H1 (cell line): ENCODE results near the gene RBP3. TPM values are rescaled to one million over a fixed set of nuclear protein-coding genes. Genes with fewer than 3 reads are reported as not detected.

Source experiments
- CTCF ChIA-PET: fragments of 300-600 bp; sonication (Branson Sonifier 250); formaldehyde crosslinking; loops from one replicate; lab custom pipeline; 2021; ENCODE audit not compliant: partially characterized antibody; lab: Charles Lee
- POLR2A ChIA-PET: fragments of 300-600 bp; sonication (Branson Sonifier 250); formaldehyde crosslinking; loops from one replicate; lab custom pipeline; 2021; ENCODE audit warnings: inconsistent platforms; ENCODE audit not compliant: partially characterized antibody; lab: Charles Lee
- DNase-seq, 2 experiments: peaks; one replicate each; pipeline versions ENCODE4 v3.0.0 to v3.0.0-alpha.2; 2010 to 2022; ENCODE audit warnings: low spot score in 2 of 2, low read depth in 1 of 2, mixed read lengths in 1 of 2
- FAIRE-seq: peaks from 2 replicates; lab custom pipeline; 2011; peaks lifted over from hg19 to GRCh38; lab: Jason Lieb, UNC
- H2AFZ ChIP-seq: 2 replicates; pipeline ENCODE4 v1.8.1; 2012; ENCODE audit warnings: low read length, inconsistent platforms
- H2AK5ac ChIP-seq: 2 replicates; pipeline ENCODE4 v1.6.1; 2013; ENCODE audit warnings: low read depth, low read length
- H2BK120ac ChIP-seq: replicated peaks from 2 replicates; pipeline ENCODE3; 2013; ENCODE audit warnings: low read depth, low read length, inconsistent platforms
- H2BK12ac ChIP-seq: 2 replicates; pipeline ENCODE4 v1.6.1; 2013; ENCODE audit warnings: low read depth, low read length
- H2BK15ac ChIP-seq: 2 replicates; pipeline ENCODE4 v1.6.1; 2013; ENCODE audit warnings: low read length
- H2BK20ac ChIP-seq: 2 replicates; pipeline ENCODE4 v1.6.1; 2013; ENCODE audit warnings: low read length
- H2BK5ac ChIP-seq: 2 replicates; pipeline ENCODE4 v1.6.1; 2013; ENCODE audit warnings: low read depth, low read length
- H3K14ac ChIP-seq: 2 replicates; pipeline ENCODE4 v1.6.1; 2013; ENCODE audit warnings: inconsistent platforms; ENCODE audit not compliant: insufficient read length
- H3K18ac ChIP-seq: 2 replicates; pipeline ENCODE4 v1.6.1; 2013; ENCODE audit warnings: low read length; ENCODE audit errors: extremely low read depth
- H3K23ac ChIP-seq: 2 replicates; pipeline ENCODE4 v1.6.1; 2013; ENCODE audit warnings: inconsistent platforms; ENCODE audit not compliant: insufficient read length
- H3K23me2 ChIP-seq: 2 replicates; pipeline ENCODE4 v1.6.1; 2013; ENCODE audit warnings: low read depth, low read length
- H3K27ac ChIP-seq: 2 replicates; pipeline ENCODE4 v1.6.1; 2011; ENCODE audit warnings: low read depth, low read length, inconsistent platforms
- H3K27me3 ChIP-seq, 4 experiments: replicated peaks in 1 of 4; 1 replicate in 1 of 4; 2 replicates in 3 of 4; pipeline versions ENCODE4 v1.6.1 to v1.8.1; 2011 to 2013; ENCODE audit warnings: low read length in 3 of 4, mild to moderate bottlenecking in 3 of 4, inconsistent platforms in 2 of 4, mixed read lengths in 2 of 4, moderate library complexity in 1 of 4; ENCODE audit not compliant: control insufficient read depth in 3 of 4, insufficient read depth in 3 of 4; ENCODE audit errors: extremely low read depth in 1 of 4
- H3K36me3 ChIP-seq, 4 experiments: 2 replicates each; pipeline versions ENCODE4 v1.6.1 to v1.8.1; 2011 to 2013; ENCODE audit warnings: mild to moderate bottlenecking in 4 of 4, low read length in 3 of 4, moderate library complexity in 2 of 4, control low read depth in 1 of 4, inconsistent platforms in 1 of 4; ENCODE audit not compliant: insufficient read depth in 4 of 4, control insufficient read depth in 2 of 4
- H3K4ac ChIP-seq: replicated peaks from 2 replicates; pipeline ENCODE3; 2013; ENCODE audit warnings: low read length, low read depth, mixed read lengths, inconsistent platforms; ENCODE audit not compliant: insufficient read length
- H3K4me1 ChIP-seq, 4 experiments: replicated peaks in 1 of 4; 1 replicate in 1 of 4; 2 replicates in 3 of 4; pipeline versions ENCODE4 v1.6.1 to v1.8.1; 2011 to 2013; ENCODE audit warnings: low read length in 3 of 4, inconsistent platforms in 2 of 4, mixed read lengths in 1 of 4; ENCODE audit not compliant: insufficient read depth in 4 of 4, control insufficient read depth in 3 of 4
- H3K4me2 ChIP-seq, 2 experiments: 2 replicates each; pipeline versions ENCODE4 v1.6.1 to v1.8.1; 2011 to 2013; ENCODE audit warnings: low read depth in 2 of 2, low read length in 2 of 2, control low read depth in 1 of 2, inconsistent platforms in 1 of 2, mild to moderate bottlenecking in 1 of 2; ENCODE audit not compliant: insufficient read depth in 1 of 2
- H3K4me3 ChIP-seq, 4 experiments: fragments of 200-600, 300-600 bp in 1 of 4; sonication (generic), shearing (Covaris generic), sonication (Bioruptor Twin) in 1 of 4; 2 replicates each; pipeline versions ENCODE4 v1.5.1 to v1.8.1; 2011 to 2016; ENCODE audit warnings: low read length in 4 of 4, low read depth in 3 of 4, control low read depth in 2 of 4, inconsistent platforms in 2 of 4, mild to moderate bottlenecking in 2 of 4, mixed read lengths in 1 of 4, moderate library complexity in 1 of 4; ENCODE audit not compliant: insufficient read depth in 2 of 4; ENCODE audit errors: extremely low read depth in 1 of 4
- H3K56ac ChIP-seq: replicated peaks from 2 replicates; pipeline ENCODE3; 2013; ENCODE audit warnings: low read depth, mild to moderate bottlenecking, mixed read lengths, low read length, inconsistent platforms; ENCODE audit not compliant: insufficient read length
- H3K79me1 ChIP-seq: 2 replicates; pipeline ENCODE4 v1.6.1; 2013; ENCODE audit warnings: low read depth, low read length, control low read depth
- H3K79me2 ChIP-seq, 2 experiments: 2 replicates each; pipeline versions ENCODE4 v1.6.1 to v1.8.1; 2012 to 2013; ENCODE audit warnings: low read length in 2 of 2, mild to moderate bottlenecking in 2 of 2, inconsistent platforms in 1 of 2; ENCODE audit not compliant: insufficient read depth in 2 of 2, control insufficient read depth in 1 of 2
- H3K9ac ChIP-seq, 4 experiments: replicated peaks in 1 of 4; 1 replicate in 1 of 4; 2 replicates in 3 of 4; pipeline versions ENCODE4 v1.6.1 to v1.8.1; 2011 to 2013; ENCODE audit warnings: low read depth in 3 of 4, low read length in 3 of 4, control low read depth in 2 of 4, mild to moderate bottlenecking in 2 of 4, moderate library complexity in 2 of 4, inconsistent platforms in 1 of 4; ENCODE audit errors: extremely low read depth in 1 of 4
- H3K9me3 ChIP-seq, 2 experiments: 2 replicates each; pipeline versions ENCODE4 v1.6.1 to v1.8.1; 2012 to 2013; ENCODE audit warnings: mild to moderate bottlenecking in 2 of 2, moderate library complexity in 2 of 2, control low read depth in 1 of 2, inconsistent platforms in 1 of 2, low read depth in 1 of 2, low read length in 1 of 2, mixed read lengths in 1 of 2; ENCODE audit not compliant: insufficient read depth in 2 of 2
- H4K20me1 ChIP-seq, 2 experiments: replicated peaks in 1 of 2; 2 replicates each; pipeline versions ENCODE3 to v1.8.1; 2011 to 2013; ENCODE audit warnings: inconsistent platforms in 2 of 2, low read length in 2 of 2, mild to moderate bottlenecking in 1 of 2; ENCODE audit not compliant: insufficient read depth in 2 of 2, control insufficient read depth in 1 of 2
- H4K5ac ChIP-seq: 2 replicates; pipeline ENCODE4 v1.6.1; 2013; ENCODE audit warnings: low read length, low read depth, mixed read lengths, inconsistent platforms; ENCODE audit not compliant: insufficient read length
- H4K8ac ChIP-seq: 2 replicates; pipeline ENCODE4 v1.8.0; 2013; ENCODE audit warnings: mild to moderate bottlenecking, moderate library complexity, low read length, inconsistent platforms; ENCODE audit not compliant: insufficient read depth; ENCODE audit errors: extremely low read depth
- H4K91ac ChIP-seq: replicated peaks from 2 replicates; pipeline ENCODE3; 2013; ENCODE audit warnings: low read length, mixed read lengths, inconsistent platforms; ENCODE audit not compliant: insufficient read length
- ASH2L ChIP-seq: fragments of 200-600, 300-600 bp; sonication (generic); IDR thresholded peaks from one replicate; pipeline ENCODE4 v1.7.1; 2017; ENCODE audit warnings: low read length
- CTBP2 ChIP-seq: IDR thresholded peaks from 2 replicates; pipeline ENCODE4 v1.7.0; 2011; ENCODE audit warnings: borderline replicate concordance, mild to moderate bottlenecking, moderate library complexity, mixed read lengths, low read length; ENCODE audit not compliant: insufficient read depth, insufficient read length
- JUND ChIP-seq: IDR thresholded peaks from 2 replicates; pipeline ENCODE4 v1.6.1; 2011; ENCODE audit warnings: mild to moderate bottlenecking, improper control_type of control experiment, low read length
- KDM1A ChIP-seq: fragments of 200-600, 300-600 bp; sonication (generic); IDR thresholded peaks from 2 replicates; pipeline ENCODE4 v1.7.1; 2016; ENCODE audit warnings: mild to moderate bottlenecking, low read length, borderline replicate concordance
- KDM5A ChIP-seq: fragments of 200-600 bp; IDR thresholded peaks from 2 replicates; pipeline ENCODE4 v1.7.1; 2012; ENCODE audit warnings: mild to moderate bottlenecking, low read length, inconsistent platforms, mixed read lengths
- POLR2A ChIP-seq, 2 experiments: IDR thresholded peaks; 1 replicate in 1 of 2; 2 replicates in 1 of 2; pipeline ENCODE4 v1.6.1; 2011; ENCODE audit warnings: low read depth in 2 of 2, low read length in 2 of 2, mild to moderate bottlenecking in 2 of 2; ENCODE audit errors: control extremely low read depth in 1 of 2
- RAD21 ChIP-seq, 2 experiments: IDR thresholded peaks in 1 of 2; conservative IDR thresholded peaks in 1 of 2; 2 replicates each; pipeline ENCODE4 v1.6.1; 2011; ENCODE audit warnings: low read depth in 2 of 2, low read length in 2 of 2, improper control_type of control experiment in 1 of 2, inconsistent platforms in 1 of 2, mild to moderate bottlenecking in 1 of 2, moderate library complexity in 1 of 2
- RXRA ChIP-seq: IDR thresholded peaks from 2 replicates; pipeline ENCODE4 v1.6.1; 2011; ENCODE audit warnings: low read depth, mild to moderate bottlenecking, low read length, moderate library complexity; ENCODE audit not compliant: insufficient read depth
- SIRT6 ChIP-seq: IDR thresholded peaks from one replicate; pipeline ENCODE4 v1.7.1; 2012; ENCODE audit warnings: low read length, inconsistent platforms
- SRF ChIP-seq: IDR thresholded peaks from 2 replicates; pipeline ENCODE4 v1.6.1; 2011; ENCODE audit warnings: mild to moderate bottlenecking, low read depth, low read length, moderate library complexity
- TAF1 ChIP-seq: IDR thresholded peaks from 2 replicates; pipeline ENCODE4 v1.6.1; 2011; ENCODE audit warnings: mild to moderate bottlenecking, low read depth, low read length
- TCF12 ChIP-seq: IDR thresholded peaks from 2 replicates; pipeline ENCODE4 v1.6.1; 2011; ENCODE audit warnings: low read depth, mild to moderate bottlenecking, low read length
- WGBS, 2 experiments: shearing (Covaris generic) in 1 of 2; methylation state at CpG; one replicate each; pipeline versions ENCODE4 v1.1.6 to v1.1.7; 2013 to 2015; ENCODE audit warnings: low lambda C conversion rate in 2 of 2, mixed read lengths in 2 of 2, inconsistent platforms in 1 of 2, low coverage in 1 of 2, missing lambda C conversion rate in 1 of 2; ENCODE audit not compliant: insufficient replicate concordance in 2 of 2, insufficient coverage in 1 of 2, insufficient read length in 1 of 2; ENCODE audit errors: extremely low coverage in 1 of 2, missing lambda C conversion rate in 1 of 2; 5-methylcytosine and 5-hydroxymethylcytosine counted together
- polyA plus RNA-seq, 7 experiments: library from polyadenylated mRNA; depleted of rRNA in 3 of 7; stranded (reverse) in 5 of 7; unstranded in 2 of 7; fragments of >200 nt in 5 of 7; fragments of 200-250 nt in 2 of 7; gene quantifications; 1 replicate in 5 of 7; 2 replicates in 1 of 7; 4 replicates in 1 of 7; pipeline versions ENCODE4 v1.2.1 to v1.2.3, GENCODE V29; 2011 to 2013; ENCODE audit warnings: missing spikeins in 2 of 7, mixed read lengths in 2 of 7
- total RNA-seq: library from RNA; stranded (reverse); fragmentation: NEBNext Ultra II Directional; extraction: Animal tissue kit (Norgen Biotek cat#: 25700); gene quantifications from 2 replicates; pipeline ENCODE4 v1.2.1, GENCODE V29; 2021

RBP3 gene
- total and polyA plus RNA-seq, 2 of the 8 experiments (the other 6 are each of a cell fraction or from before 2014, with no cell fraction given): not detected

DNA sequence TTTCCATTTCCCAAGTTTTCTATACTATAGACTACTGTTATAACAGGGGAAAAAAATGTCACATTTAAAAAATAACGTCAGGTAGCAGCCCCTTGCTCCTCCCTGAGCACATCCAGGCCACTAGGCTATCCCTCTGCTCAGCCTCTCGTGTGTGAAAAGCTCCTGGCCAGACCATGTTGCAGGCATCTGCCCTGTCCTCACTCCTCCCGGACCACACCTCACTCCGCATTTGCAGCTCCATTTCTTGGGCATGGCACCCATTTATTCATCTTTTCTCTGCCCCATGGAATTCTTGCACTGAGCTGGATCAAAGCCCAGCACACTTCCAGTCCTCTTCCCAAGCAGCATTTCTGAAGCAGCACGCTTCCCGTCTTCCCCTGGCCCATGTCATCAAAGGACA is 27.4 kb upstream of the RBP3 start:
- FAIRE-seq: no peak
- Histone ChIP-seq H3K9ac (no peak overlapping the region), H2BK5ac (no peak overlapping the region), H3K14ac (no peak overlapping the region), H4K8ac (no peak overlapping the region), H4K20me1 (no peaks in the 10 kb centered on the region), H2AFZ (no peak overlapping the region), H3K18ac (no peak overlapping the region), H2BK20ac (no peak overlapping the region), H3K79me2 (no peaks in the 10 kb centered on the region), H3K4ac (no peak overlapping the region), H3K4me1 (no peaks in the 10 kb centered on the region), H3K9me3 (no peaks in the 10 kb centered on the region), H3K27me3 (no peaks in the 10 kb centered on the region; a peak in 1 of 7 replicates), H2BK15ac (no peak overlapping the region), H3K23ac (no peak overlapping the region), H3K56ac (no peak overlapping the region), H3K79me1 (no peaks in the 10 kb centered on the region), H2BK120ac (no peak overlapping the region), H3K23me2 (no peaks in the 10 kb centered on the region), H2AK5ac (no peak overlapping the region), H3K4me3 (no peak overlapping the region), H4K91ac (no peak overlapping the region), H2BK12ac (no peak overlapping the region), H3K4me2 (no peak overlapping the region), H4K5ac (no peak overlapping the region), H3K27ac (no peak overlapping the region), H3K36me3 (no peaks in the 10 kb centered on the region)
- no peak for TF ChIP-seq TAF1
- TF ChIP-seq SRF: no peak
- TF ChIP-seq KDM5A: no peak
- TF ChIP-seq RXRA: no peak
- TF ChIP-seq CTBP2: no peak
- TF ChIP-seq POLR2A (IDR thresholded peaks at IDR 0.05; ENCODE audit: control extremely low read depth in 1 of 2, low read depth in 2 of 2, low read length in 2 of 2): no peak
- no peak for TF ChIP-seq KDM1A
- TF ChIP-seq SIRT6: no peak
- no peak for TF ChIP-seq TCF12
- no peak for TF ChIP-seq JUND
- no peak for TF ChIP-seq RAD21 (IDR thresholded peaks at IDR 0.05 in 1 of 2, conservative IDR thresholded peaks at IDR 0.05 in 1 of 2; ENCODE audit: low read depth in 2 of 2, low read length in 2 of 2)
- no peak for TF ChIP-seq ASH2L
- CTCF ChIA-PET: interaction anchor here (1.0 to 4.6 kb wide), 3 partner anchors 9 to 296 kb away, joined by 6 to 19 read pairs (median 6); no protein-coding TSS in a partner anchor
- 92% methylated on average over 6 of the region's 6 CpGs; no CpG with 5 or more reads in 1 of the 2 experiments for WGBS, 2 experiments
- POLR2A ChIA-PET: no interaction called here
- DNase-seq: no peak
